CD4-positive, alpha-beta memory T cell (primary cell): ENCODE data around the gene CFAP74. TPM values are rescaled to one million over a fixed set of nuclear protein-coding genes. Genes with fewer than 3 reads are reported as not detected.
"Not testable (repeated sequence)": the region's sequence is repeated elsewhere in the genome, so short reads cannot be mapped to it uniquely, and the experiment has no call there.

Experiments
- CTCF ChIA-PET: fragments of 350-600 bp; sonication (Branson Sonifier 250); formaldehyde crosslinking; loops from one replicate; lab custom pipeline; 2021; ENCODE audit warnings: inconsistent platforms; ENCODE audit not compliant: partially characterized antibody; lab: Charles Lee
- POLR2A ChIA-PET: fragments of 350-600 bp; sonication (Branson Sonifier 250); formaldehyde crosslinking; loops from one replicate; lab custom pipeline; 2021; ENCODE audit not compliant: partially characterized antibody; lab: Charles Lee
- DNase-seq, 5 donors: peaks; one replicate each; pipeline versions ENCODE4 v3.0.0 to v3.0.0-alpha.2; 2020 to 2022; ENCODE audit warnings: mixed read lengths in 1 of 5
- H3K27ac ChIP-seq: one replicate; pipeline ENCODE4 v1.7.0; 2013; ENCODE audit warnings: low read depth, low read length
- H3K27me3 ChIP-seq: 2 replicates; pipeline ENCODE4 v1.7.0; 2013; ENCODE audit warnings: mild to moderate bottlenecking, low read length, moderate library complexity; ENCODE audit not compliant: insufficient read depth
- H3K36me3 ChIP-seq: 2 replicates; pipeline ENCODE4 v1.7.0; 2013; ENCODE audit warnings: mild to moderate bottlenecking, low read length, moderate library complexity; ENCODE audit not compliant: insufficient read depth
- H3K4me1 ChIP-seq: 2 replicates; pipeline ENCODE4 v1.7.0; 2013; ENCODE audit warnings: mild to moderate bottlenecking, low read length, moderate library complexity; ENCODE audit not compliant: insufficient read depth
- H3K4me3 ChIP-seq, 2 donors: one replicate each; pipeline ENCODE4 v1.7.0; 2013; ENCODE audit warnings: low read length in 2 of 2, mild to moderate bottlenecking in 1 of 2
- H3K9me3 ChIP-seq, 2 donors: one replicate each; pipeline ENCODE4 v1.7.0; 2013; ENCODE audit warnings: low read length in 2 of 2, control low read depth in 1 of 2; ENCODE audit not compliant: control insufficient read depth in 1 of 2
- H3K27ac Mint-ChIP-seq, 7 donors: one replicate each; pipeline ENCODE4 v1.8.0; 2020 to 2021; ENCODE audit warnings: mixed read lengths in 7 of 7, mild to moderate bottlenecking in 6 of 7, inconsistent platforms in 3 of 7, moderate library complexity in 3 of 7
- H3K27me3 Mint-ChIP-seq, 2 donors: one replicate each; pipeline ENCODE4 v1.8.0; 2020 to 2021; ENCODE audit warnings: mixed read lengths in 2 of 2
- H3K36me3 Mint-ChIP-seq, 2 donors: one replicate each; pipeline ENCODE4 v1.8.0; 2020 to 2021; ENCODE audit warnings: mixed read lengths in 2 of 2, inconsistent platforms in 1 of 2, mild to moderate bottlenecking in 1 of 2
- H3K4me1 Mint-ChIP-seq, 4 donors: one replicate each; pipeline ENCODE4 v1.8.0; 2020 to 2021; ENCODE audit warnings: mixed read lengths in 4 of 4, mild to moderate bottlenecking in 1 of 4
- H3K4me3 Mint-ChIP-seq, 8 donors: one replicate each; pipeline ENCODE4 v1.8.0; 2020 to 2021; ENCODE audit warnings: mixed read lengths in 8 of 8, mild to moderate bottlenecking in 7 of 8, moderate library complexity in 6 of 8, inconsistent platforms in 3 of 8
- H3K9me3 Mint-ChIP-seq, 8 donors: one replicate each; pipeline ENCODE4 v1.8.0; 2020 to 2021; ENCODE audit warnings: mixed read lengths in 8 of 8, mild to moderate bottlenecking in 5 of 8, inconsistent platforms in 3 of 8, moderate library complexity in 1 of 8
- intact Hi-C: fragments of 100-400 bp; cut with micrococcal nuclease; formaldehyde crosslinking; loops from one replicate; pipeline ENCODE4 v1.15.1; 2023
- polyA plus RNA-seq, 2 donors: library from polyadenylated mRNA; unstranded; fragments of 300-500 nt; fragmentation: Illumina TruSeq; gene quantifications; one replicate each; pipeline ENCODE4 v1.2.3, GENCODE V29; 2021
- total RNA-seq, 2 experiments: library from RNA; stranded (reverse); gene quantifications; one replicate each; pipeline ENCODE4 v1.2.3, GENCODE V29; 2021

CFAP74 gene
- total and polyA plus RNA-seq, 4 experiments from 2014 or later: not detected

- peaks cover 58% of the 10 kb centered on the region for H3K4me1 ChIP-seq
- peaks cover 0 to 1% (median 0%) of the 10 kb centered on the region in 8 donors for H3K9me3 Mint-ChIP-seq
These were observed 112.1 kb downstream of the CFAP74 start for GRCh38 chr1:1891349-1892078.

GRCh38 chr1:1890506-1891348 is 112.9 kb downstream of the CFAP74 start, which contains the start of gene GNB1:
TSS of gene GNB1 (minus strand) at chr1:1891087. CDS start at chr1:1825453, 65,634 bp downstream.
- DNase-seq: peak; percentile 82 to 95 (median 93)
- Mint-ChIP-seq H3K4me3 (peak within 1 kb of the TSS; percentile 81 to 95 (median 91)), H3K27me3 (peaks cover 0 to 4% of the 10 kb centered on the region in 2 donors), H3K27ac (peak within 1 kb of the TSS; percentile 93 to 99 (median 97)), H3K4me1 (peaks cover 29 to 72% (median 51%) of the 10 kb centered on the region in 4 donors), H3K9me3 (peaks cover 0 to 1% (median 0%) of the 10 kb centered on the region in 8 donors), H3K36me3 (peaks cover 8 to 14% of the 10 kb centered on the region in 2 donors)
- Histone ChIP-seq H3K36me3 (no peaks in the 10 kb centered on the region), H3K9me3 (no peaks in the 10 kb centered on the region), H3K27ac (peak within 1 kb of the TSS; percentile 91), H3K4me3 (peak within 1 kb of the TSS; percentile 74 to 76), H3K27me3 (no peaks in the 10 kb centered on the region), H3K4me1 (peaks cover 66% of the 10 kb centered on the region)
- ChIA-PET CTCF (interaction anchor here (1.6 to 1.7 kb wide), 2 partner anchors 15 to 18 kb away, joined by 5 to 10 read pairs; no protein-coding TSS in a partner anchor), POLR2A (interaction anchor here (1.1 to 2.4 kb wide), 4 partner anchors 7 to 114 kb away, joined by 3 to 28 read pairs (median 4); no protein-coding TSS in a partner anchor)
- intact Hi-C loops: loop anchor here (1.0 to 5.0 kb wide), 2 partner anchors 19 to 33 kb away; no protein-coding TSS in a partner anchor

More at GRCh38 chr1:1891349-1892078, 112.1 kb downstream of the CFAP74 start:
- Mint-ChIP-seq H3K27ac (peak overlapping the region; percentile 93 to 99 (median 97)), H3K36me3 (peaks cover 4 to 12% of the 10 kb centered on the region in 2 donors), H3K27me3 (peaks cover 0 to 4% of the 10 kb centered on the region in 2 donors), H3K4me3 (peak overlapping the region; percentile 78 to 95 (median 90)), H3K4me1 (peaks cover 24 to 66% (median 46%) of the 10 kb centered on the region in 4 donors)
- POLR2A ChIA-PET: interaction anchor here (0.6 to 2.4 kb wide), 9 partner anchors 8 to 346 kb away, joined by 3 to 28 read pairs (median 4); no protein-coding TSS in a partner anchor
- Histone ChIP-seq H3K9me3 (no peaks in the 10 kb centered on the region), H3K27ac (peak overlapping the region; percentile 91), H3K27me3 (no peaks in the 10 kb centered on the region), H3K4me3 (peak overlapping the region; percentile 29 to 69), H3K36me3 (no peaks in the 10 kb centered on the region)
- intact Hi-C loops: loop anchor here (1.0 to 5.0 kb wide), 2 partner anchors 18 to 34 kb away; no protein-coding TSS in a partner anchor
- CTCF ChIA-PET: interaction anchor here (1.0 to 1.7 kb wide), 3 partner anchors 14 to 112 kb away, joined by 4 to 10 read pairs (median 5); no protein-coding TSS in a partner anchor
- peak in 3 of 5 donors; percentile 11 to 71 (median 16) for DNase-seq

GRCh38 chr1:1889847-1890505 is 113.6 kb downstream of the CFAP74 start:
- peak overlapping the region; percentile 91 for H3K27ac ChIP-seq
- no peaks in the 10 kb centered on the region for H3K27me3 ChIP-seq
- Mint-ChIP-seq H3K4me3 (peak overlapping the region; percentile 71 to 93 (median 87)), H3K27ac (peak overlapping the region; percentile 81 to 94 (median 88)), H3K27me3 (peaks cover 0 to 2% of the 10 kb centered on the region in 2 donors), H3K4me1 (peaks cover 29 to 67% (median 48%) of the 10 kb centered on the region in 4 donors), H3K9me3 (peaks cover 0 to 1% (median 0%) of the 10 kb centered on the region in 8 donors), H3K36me3 (peaks cover 8 to 14% of the 10 kb centered on the region in 2 donors)
- ChIA-PET CTCF (interaction anchor here (4.1 kb wide), 1 partner anchor 16 kb away, joined by 16 read pairs; no protein-coding TSS in a partner anchor), POLR2A (interaction anchor here (0.6 to 2.9 kb wide), 3 partner anchors 19 to 110 kb away, joined by 3 to 15 read pairs (median 10); no protein-coding TSS in a partner anchor)
- peak in 4 of 5 donors; percentile 40 to 62 (median 50) for DNase-seq
- intact Hi-C loops: loop anchor here (5.0 to 10.0 kb wide), 2 partner anchors 33 to 65 kb away; no protein-coding TSS in a partner anchor
- H3K9me3 ChIP-seq: no peaks in the 10 kb centered on the region
- H3K4me3 ChIP-seq: peak overlapping the region; percentile 74 to 76
- H3K4me1 ChIP-seq: peaks cover 66% of the 10 kb centered on the region
- no peaks in the 10 kb centered on the region for H3K36me3 ChIP-seq

GRCh38 chr1:1889090-1889750 is 114.4 kb downstream of the CFAP74 start:
- peaks cover 0 to 1% (median 0%) of the 10 kb centered on the region in 8 donors for H3K9me3 Mint-ChIP-seq
- POLR2A ChIA-PET: interaction anchor here (0.6 to 2.9 kb wide), 6 partner anchors 10 to 109 kb away, joined by 3 to 15 read pairs (median 4); no protein-coding TSS in a partner anchor
- no peak for DNase-seq
- no peaks in the 10 kb centered on the region for H3K36me3 ChIP-seq
- peaks cover 29 to 65% (median 44%) of the 10 kb centered on the region in 4 donors for H3K4me1 Mint-ChIP-seq
- H3K27me3 ChIP-seq: no peaks in the 10 kb centered on the region
- H3K27ac Mint-ChIP-seq: peak overlapping the region; percentile 81 to 94 (median 88)
- no peaks in the 10 kb centered on the region for H3K27me3 Mint-ChIP-seq
- peak overlapping the region; percentile 91 for H3K27ac ChIP-seq
- H3K4me3 ChIP-seq: peak overlapping the region; percentile 74 to 76
- H3K36me3 Mint-ChIP-seq: peaks cover 8 to 18% of the 10 kb centered on the region in 2 donors
- intact Hi-C loops: loop anchor here (10.0 kb wide), 1 partner anchor 64 kb away; no protein-coding TSS in a partner anchor
- H3K4me3 Mint-ChIP-seq: peak overlapping the region; percentile 71 to 93 (median 87)
- H3K4me1 ChIP-seq: peaks cover 66% of the 10 kb centered on the region
- CTCF ChIA-PET: interaction anchor here (1.1 to 4.1 kb wide), 3 partner anchors 17 to 22 kb away, joined by 4 to 16 read pairs (median 9); no protein-coding TSS in a partner anchor
- H3K9me3 ChIP-seq: no peaks in the 10 kb centered on the region

GRCh38 chr1:1883890-1884289 is 119.7 kb downstream of the CFAP74 start:
- CTCF ChIA-PET: interaction anchor here (0.9 to 1.3 kb wide), 3 partner anchors 12 to 25 kb away, joined by 3 to 4 read pairs (median 4); no protein-coding TSS in a partner anchor
- H3K36me3 ChIP-seq, H3K4me3 ChIP-seq, H3K27me3 Mint-ChIP-seq, H3K9me3 ChIP-seq, H3K27me3 ChIP-seq, H3K27ac ChIP-seq, DNase-seq, H3K9me3 Mint-ChIP-seq: not testable (repeated sequence)
- POLR2A ChIA-PET: interaction anchor here (0.7 to 1.4 kb wide), 3 partner anchors 8 to 104 kb away, joined by 3 to 6 read pairs (median 3); no protein-coding TSS in a partner anchor
- intact Hi-C loops: loop anchor here (10.0 kb wide), 1 partner anchor 59 kb away; no protein-coding TSS in a partner anchor
- H3K4me3 Mint-ChIP-seq: peak overlapping the region in 6 of 8 donors; percentile 31 to 67 (median 44)
- H3K4me1 Mint-ChIP-seq: peaks cover 47 to 85% (median 68%) of the 10 kb centered on the region in 4 donors
- peaks cover 93% of the 10 kb centered on the region for H3K4me1 ChIP-seq
- H3K27ac Mint-ChIP-seq: peak overlapping the region in 3 of 7 donors; percentile 17 to 81 (median 78)
- H3K36me3 Mint-ChIP-seq: peaks cover 9 to 27% of the 10 kb centered on the region in 2 donors
